Activated T-cell treated with anti-CD3 and anti-CD28 coated beads, Interleukin-2, amount 50 U/mL, for 48 hours (primary cell): Measurements from ENCODE around the gene ACYP2.
A peak's percentile ranks its signal among the peaks of the same experiment; 100 is the strongest.
"Not testable (repeated sequence)": the region's sequence is repeated elsewhere in the genome, so short reads cannot be mapped to it uniquely, and the experiment has no call there.

Source experiments
- DNase-seq, 2 experiments: peaks; one replicate each; pipeline ENCODE4 v3.0.0-alpha.2; 2020

Gene ACYP2

GRCh38 chr2:54099829-54100585 lies 15.4 kb upstream of the ACYP2 start:
- DNase-seq = no peak

- no peak for DNase-seq
Observed at GRCh38 chr2:54100772-54101171, 14.6 kb upstream of the ACYP2 start.

DNA sequence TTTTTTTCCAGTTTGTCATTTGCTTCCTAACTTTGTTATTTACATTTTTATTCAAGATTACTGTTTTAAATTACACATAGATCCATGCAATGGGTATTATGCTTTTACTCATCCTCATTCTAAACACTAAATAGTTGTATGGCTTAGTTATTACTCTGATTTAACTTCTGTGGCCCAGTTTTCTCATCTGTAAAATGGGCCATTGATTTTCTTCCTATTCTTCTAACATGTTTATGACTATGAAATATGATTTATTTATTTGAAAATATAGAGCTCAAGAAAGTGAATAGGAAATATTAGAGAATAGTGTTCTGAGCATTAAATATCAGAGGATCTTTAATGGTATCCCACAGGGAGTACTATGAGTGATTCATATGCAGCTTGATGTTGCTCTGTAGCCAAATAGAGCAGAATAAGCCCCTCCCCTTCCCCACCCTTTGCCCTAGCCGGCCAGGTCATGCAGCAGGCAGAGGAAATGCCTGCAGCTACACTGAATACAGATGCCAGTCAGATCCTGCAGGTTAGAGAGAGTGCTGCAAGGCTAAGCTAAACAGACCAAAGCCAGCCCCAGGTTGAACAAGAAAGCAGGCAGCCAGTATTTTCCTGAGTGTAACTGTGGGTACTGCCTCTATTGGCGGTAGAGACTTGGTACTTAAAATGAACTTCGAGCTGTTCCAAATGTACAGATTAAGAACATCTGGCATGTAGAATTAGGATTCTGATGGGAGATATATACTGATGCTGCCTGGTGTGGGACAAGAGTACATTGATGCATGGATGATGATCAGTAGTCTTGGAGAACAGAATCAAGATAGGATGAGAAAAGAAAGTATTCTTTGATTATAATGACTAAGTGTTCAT lies 11.7 kb upstream of the ACYP2 start:
- peak in 1 of 2 experiments; percentile 33 for DNase-seq

DNA sequence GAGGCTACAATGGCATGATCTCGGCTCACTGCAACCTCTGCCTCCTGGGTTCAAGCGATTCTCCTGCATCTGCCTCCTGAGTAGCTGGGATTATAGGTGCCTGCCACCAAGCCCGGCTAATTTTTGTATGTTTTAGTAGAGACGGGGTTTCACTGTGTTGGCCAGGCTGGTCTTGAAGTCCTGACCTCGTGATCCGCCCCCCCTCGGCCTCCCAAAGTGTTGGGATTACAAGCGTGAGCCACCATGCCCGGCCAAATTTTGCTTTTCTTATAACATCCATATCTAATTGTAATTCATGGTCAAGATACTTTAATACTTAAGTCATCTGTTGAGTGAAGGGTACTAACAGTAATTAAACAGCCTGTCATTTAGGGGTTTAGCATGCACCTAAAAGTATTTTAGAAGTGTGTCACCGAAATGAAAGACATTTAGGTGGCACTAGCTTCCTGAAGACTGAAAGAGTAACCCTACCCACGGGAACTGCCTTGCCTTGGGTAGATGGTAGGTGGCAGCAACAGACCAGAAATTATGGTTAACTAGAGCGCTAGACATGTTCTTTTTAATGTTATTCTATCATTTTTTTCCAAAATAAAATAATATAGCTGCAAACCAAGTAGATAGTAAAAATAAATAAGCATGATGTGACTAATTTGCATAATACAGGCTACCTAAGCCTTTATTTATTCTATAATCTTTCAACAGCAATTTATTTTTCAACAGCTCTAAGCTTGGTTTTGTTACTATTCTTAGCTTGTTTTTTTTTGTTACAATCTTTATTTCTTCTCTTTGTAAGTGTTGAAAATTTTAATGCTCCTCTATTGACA lies 8.6 kb upstream of the ACYP2 start:
- DNase-seq = peak in 1 of 2 experiments; percentile 41

DNA sequence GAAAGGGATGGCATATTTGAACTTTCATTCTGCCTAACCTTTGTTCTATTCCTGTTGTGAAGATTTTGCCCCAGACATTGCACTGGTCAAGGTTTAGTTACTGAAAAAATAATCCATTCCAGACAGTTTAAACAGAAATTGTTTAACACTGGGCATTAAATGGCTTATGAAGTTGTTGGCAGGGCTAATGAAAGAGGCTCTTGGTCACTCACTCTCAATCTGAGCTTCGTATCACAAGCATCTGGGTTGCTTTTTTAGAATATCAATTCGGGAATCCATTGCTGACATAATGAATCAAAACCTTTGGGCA lies 8.0 kb upstream of the ACYP2 start:
- no peak for DNase-seq

DNA sequence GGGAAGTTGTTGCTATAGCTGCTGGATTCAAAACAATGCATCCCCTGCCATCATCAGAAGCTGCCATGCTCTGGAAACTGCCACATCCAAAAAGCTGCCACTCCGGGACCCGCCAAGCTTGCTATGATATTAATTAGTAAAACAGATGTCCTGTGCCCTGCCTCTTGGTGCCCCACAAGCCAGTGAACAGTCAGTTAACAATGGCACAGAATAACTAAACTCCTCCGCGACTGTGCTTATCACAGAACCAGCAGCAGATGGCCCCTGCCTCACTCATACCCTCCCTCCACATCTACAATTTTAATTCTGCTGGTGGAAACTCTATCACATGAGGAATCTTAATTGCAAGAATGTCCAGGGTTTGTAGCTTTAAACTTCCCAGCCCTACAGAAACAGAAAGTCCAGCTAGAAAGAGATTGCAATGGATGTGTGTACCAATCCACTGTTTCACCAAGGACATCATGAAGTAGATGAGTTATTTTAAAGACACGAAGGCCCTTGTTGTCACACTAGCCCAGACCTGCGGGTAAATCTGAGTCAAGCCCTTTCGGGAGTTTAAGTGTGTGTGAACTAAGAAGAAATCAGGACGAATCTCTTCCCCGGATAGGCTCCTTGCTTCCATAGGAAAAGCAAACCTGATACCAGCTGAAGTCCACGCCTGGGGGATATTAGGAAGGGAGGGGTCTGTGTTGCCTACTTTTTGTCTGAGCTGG lies 7.4 kb upstream of the ACYP2 start:
- no peak for DNase-seq

GRCh38 chr2:54109848-54110247 lies 5.6 kb upstream of the ACYP2 start:
- no peak for DNase-seq

- DNase-seq = not testable (repeated sequence)
Observed at GRCh38 chr2:54114479-54114878, 936 bp upstream of the ACYP2 start.

DNA sequence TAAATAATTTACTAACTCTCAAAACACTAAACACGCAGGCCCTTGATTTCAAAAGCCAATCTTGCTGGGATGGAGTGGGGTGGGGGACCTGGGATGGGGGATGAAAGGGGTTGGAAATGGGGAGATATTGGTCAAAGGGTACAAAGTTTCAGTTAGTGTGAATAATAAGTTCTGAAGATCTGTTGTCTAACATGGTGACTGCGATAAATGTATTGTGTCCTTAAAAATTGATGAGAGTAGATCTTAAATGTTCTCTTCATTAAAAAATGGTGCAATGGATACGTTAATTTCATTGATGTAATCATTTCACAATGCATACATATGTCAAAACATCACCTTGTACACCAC lies 505 bp upstream of the ACYP2 start:
- no peak for DNase-seq

DNA sequence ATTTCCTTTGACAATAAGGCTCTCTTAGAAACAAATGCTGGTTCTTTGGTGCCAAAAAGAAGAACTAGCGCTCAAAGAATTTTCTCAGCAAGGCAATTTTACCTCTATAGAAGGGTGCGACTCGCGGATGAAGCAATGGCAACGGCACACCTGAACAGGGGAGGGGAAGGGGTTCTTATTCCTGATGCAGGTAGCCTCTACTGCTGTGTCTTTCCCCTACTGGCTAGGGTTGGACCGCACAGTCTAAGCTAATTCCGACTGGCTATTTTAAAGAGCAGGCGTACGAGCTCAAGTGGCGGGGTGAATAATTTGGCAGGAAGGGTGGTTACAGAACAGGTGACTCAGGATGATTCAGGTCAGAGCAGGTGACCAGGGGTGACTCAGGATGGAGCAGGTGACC lies 1.2 kb downstream of the ACYP2 start:
- not testable (repeated sequence) for DNase-seq

GRCh38 chr2:54120950-54121349 lies 5.5 kb downstream of the ACYP2 start:
- no peak for DNase-seq

DNA sequence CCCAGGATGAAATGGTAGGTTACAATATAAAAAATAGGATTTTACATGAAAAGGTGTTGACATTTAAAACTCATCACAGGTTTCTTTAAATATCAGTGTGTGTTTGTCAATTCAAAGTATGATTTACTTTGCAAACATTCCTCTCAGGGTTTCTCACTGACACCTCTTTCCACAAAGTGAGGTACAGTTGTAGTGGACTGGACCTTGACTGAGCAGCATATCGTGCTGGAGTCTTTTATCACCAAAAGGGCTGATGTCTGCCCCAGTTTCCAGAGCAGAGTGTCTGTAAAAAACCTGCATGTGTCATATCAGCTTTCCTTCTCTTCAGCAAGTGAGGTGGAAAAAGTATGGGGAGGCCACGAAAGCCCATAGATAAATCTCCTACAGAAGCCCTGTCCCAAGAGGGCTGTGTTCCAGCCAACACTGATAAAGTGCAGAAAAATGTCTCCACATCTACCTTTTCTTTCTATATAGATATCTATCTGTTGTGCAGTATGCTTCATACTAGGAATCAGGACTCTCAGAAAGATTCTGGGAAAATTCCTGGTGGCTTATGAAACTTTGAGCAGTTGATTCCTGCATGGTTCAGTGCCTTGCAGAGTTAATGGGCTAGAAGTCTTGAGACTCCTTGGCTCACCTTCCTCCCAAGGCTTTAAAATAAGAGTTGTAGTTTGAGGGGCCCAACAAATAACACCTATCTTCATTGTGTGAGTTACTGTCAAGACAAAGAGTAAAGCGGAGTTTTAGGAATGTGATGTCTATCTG lies 6.9 kb downstream of the ACYP2 start:
- DNase-seq = no peak

- no peak for DNase-seq
Observed at GRCh38 chr2:54122939-54123338, 7.5 kb downstream of the ACYP2 start.

GRCh38 chr2:54127174-54127573 lies 11.8 kb downstream of the ACYP2 start:
- DNase-seq = not testable (repeated sequence)

DNA sequence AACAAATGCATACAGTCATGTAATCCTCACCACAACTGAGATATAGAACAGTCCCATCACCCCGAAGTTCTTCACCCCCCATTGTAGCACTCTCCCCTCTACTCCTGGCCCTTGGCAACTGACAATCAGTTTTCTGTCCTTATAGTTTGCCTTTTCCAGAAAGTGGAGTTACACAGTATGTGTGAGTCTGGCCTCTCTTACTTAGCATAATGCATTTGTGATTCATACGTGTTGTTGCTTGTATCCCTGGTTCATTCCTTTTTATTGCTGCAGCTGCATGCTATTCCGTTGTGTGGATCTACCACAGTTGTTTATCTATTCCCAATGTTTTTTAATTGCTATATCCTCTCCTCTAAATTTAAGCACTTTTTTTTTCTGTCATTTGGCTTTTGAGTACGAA lies 17.6 kb downstream of the ACYP2 start:
- no peak for DNase-seq

DNA sequence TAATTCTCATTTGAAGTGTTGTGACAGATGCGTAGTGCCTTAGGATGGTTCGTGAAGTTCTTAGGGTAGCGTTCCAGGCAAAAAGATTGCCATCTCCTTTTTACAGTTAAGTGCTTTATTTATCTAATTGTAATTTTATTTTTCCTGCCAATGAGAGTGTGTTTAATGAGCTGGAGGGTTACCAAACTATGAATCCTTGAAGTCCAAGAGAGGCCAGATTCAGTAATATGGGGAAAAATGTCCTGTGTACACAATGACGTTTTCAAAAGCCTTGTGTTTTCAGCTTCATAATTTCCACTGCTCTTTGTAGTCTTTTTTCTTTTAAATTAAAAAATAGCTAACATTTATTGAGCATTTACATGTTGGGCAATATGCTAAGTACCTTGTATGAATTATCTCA lies 23.8 kb downstream of the ACYP2 start:
- DNase-seq = no peak

GRCh38 chr2:54143780-54144179 lies 28.4 kb downstream of the ACYP2 start:
- DNase-seq = no peak

DNA sequence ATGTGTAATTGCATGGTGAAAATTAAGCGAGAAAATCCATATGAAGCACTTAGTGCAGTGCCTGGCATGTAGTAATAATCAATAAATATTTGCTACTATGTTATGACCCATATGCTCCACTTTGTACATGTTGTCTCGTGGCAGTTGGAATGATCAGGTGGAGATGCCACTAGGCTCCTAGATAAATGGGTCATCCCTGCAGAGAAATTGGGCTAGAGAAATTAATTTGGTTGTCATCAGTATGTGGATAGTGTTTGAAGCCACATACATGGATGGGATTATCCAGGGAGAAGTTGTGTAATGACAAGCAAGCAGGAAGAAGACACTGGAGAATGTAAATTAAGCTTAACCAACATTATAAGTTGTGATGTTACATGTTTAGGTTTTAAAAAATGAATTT lies 33.0 kb downstream of the ACYP2 start:
- no peak for DNase-seq

DNA sequence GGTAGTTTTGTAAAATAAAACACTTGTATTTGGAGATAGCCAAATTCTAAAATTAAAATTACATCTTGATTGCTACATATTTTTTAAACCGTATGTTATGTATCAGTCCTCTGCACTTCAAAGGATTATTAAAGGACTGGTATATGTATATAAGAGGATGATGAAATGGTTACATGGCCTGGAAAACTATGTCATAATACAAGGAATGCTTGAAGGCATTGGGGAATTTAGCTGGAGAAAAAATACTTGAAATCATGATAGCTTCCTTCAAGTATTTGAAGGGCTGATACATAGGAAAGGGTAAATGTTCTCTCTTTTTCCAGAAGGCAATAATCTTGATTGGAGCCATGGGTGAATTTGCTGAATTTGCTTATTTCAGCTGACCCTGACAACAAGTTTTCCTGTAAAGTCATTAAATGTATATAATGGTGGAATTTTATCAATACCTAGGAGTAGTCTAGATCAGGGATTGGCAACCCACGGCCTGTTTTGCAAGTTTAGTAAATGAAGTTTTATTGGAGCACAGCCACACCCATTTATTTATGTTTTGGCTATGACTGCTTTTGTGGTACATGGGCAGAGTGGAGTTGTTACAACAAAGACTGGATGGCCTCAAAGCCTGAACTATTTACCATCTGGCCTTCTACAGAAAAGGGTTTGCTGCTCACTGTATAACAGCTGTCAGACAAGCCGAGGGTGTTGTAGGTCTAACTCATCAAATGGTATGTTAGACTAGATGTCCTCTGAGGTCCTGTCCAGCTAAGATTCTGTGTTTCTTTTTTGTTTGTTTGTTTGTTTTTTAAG lies 34.4 kb downstream of the ACYP2 start:
- DNase-seq = no peak

DNA sequence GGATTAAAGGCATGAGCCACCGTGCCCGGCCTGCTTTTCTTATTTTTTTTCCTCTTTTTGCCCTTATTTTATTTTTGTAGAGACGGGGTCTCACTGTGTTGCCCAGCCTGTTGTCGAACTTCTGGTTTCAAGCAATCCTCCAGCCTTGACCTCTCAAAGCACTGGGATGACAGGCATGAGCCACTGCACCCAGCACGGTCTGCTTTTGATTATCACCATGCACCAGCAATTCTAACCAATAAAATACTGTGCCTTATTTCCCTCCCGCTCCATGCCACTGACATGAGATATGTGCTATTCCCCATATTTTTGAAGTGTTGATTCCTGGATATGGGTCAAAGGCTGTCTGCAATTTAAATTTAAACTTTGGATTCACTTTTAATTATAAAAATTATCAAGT lies 42.9 kb downstream of the ACYP2 start:
- DNase-seq = no peak
